ENCODE data around the gene OTOP2. TPM values are rescaled to one million over a fixed set of nuclear protein-coding genes. Genes with fewer than 3 reads are reported as not detected.

The OTOP2 gene
- total RNA-seq, 1 donor from 2014 or later: not detected

DNA sequence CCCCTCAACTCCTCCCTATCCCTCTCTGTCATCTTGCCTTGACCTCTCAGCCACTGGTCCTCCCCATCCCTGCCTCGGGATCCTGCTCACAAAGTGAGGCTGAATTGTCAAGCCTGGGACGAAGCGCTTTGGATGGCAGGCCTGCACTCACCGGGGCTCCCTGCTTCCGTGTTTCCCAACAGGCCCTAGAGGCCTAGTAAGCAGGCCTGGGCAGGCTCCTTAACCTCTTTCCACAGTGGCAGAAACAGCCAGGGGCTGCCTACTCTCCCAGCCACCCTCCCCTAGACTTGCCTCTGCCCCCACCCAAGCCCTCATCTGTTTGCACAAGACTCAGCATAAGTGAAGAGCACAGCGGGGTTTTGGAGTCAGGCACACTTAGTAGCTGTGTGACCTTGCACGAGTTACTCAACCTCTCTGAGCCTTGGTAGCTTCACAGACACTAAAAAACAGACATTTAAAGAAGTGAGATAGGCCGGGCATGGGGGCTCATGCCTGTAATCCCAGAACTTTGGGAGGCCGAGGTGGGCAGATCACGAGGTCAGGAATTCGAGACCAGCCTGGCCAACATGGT lies 25.6 kb upstream of the OTOP2 start:
- H4K20me1 ChIP-seq (ENCODE audit: insufficient read depth, low read length): no peaks in the 10 kb centered on the region
- DNase-seq (ENCODE audit: low read depth): no peak
- H3K79me2 ChIP-seq (ENCODE audit: insufficient read depth, low read length): no peaks in the 10 kb centered on the region
- no peaks in the 10 kb centered on the region for H3K4me1 ChIP-seq (ENCODE audit: insufficient read depth, low read length)
- no peak overlapping the region for H3K4me3 Mint-ChIP-seq (ENCODE audit: unreplicated experiment)
- TF ChIP-seq, protein P1, sequence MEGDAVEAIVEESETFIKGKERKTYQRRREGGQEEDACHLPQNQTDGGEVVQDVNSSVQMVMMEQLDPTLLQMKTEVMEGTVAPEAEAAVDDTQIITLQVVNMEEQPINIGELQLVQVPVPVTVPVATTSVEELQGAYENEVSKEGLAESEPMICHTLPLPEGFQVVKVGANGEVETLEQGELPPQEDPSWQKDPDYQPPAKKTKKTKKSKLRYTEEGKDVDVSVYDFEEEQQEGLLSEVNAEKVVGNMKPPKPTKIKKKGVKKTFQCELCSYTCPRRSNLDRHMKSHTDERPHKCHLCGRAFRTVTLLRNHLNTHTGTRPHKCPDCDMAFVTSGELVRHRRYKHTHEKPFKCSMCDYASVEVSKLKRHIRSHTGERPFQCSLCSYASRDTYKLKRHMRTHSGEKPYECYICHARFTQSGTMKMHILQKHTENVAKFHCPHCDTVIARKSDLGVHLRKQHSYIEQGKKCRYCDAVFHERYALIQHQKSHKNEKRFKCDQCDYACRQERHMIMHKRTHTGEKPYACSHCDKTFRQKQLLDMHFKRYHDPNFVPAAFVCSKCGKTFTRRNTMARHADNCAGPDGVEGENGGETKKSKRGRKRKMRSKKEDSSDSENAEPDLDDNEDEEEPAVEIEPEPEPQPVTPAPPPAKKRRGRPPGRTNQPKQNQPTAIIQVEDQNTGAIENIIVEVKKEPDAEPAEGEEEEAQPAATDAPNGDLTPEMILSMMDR (IDR thresholded peaks at IDR 0.05; ENCODE audit: insufficient read depth, low read depth, low read length): no peak
- no peak for TF ChIP-seq EZH2 (IDR thresholded peaks at IDR 0.05; ENCODE audit: insufficient read depth, low read length)
- no peaks in the 10 kb centered on the region for H3K36me3 ChIP-seq (ENCODE audit: insufficient read depth, low read length)
- no peak overlapping the region for H3K4me2 ChIP-seq (ENCODE audit: low read length)
- no peak overlapping the region for H2AFZ ChIP-seq (ENCODE audit: low read depth, low read length)
- peaks cover 71% of the 10 kb centered on the region for H3K27me3 Mint-ChIP-seq (ENCODE audit: low read depth, unreplicated experiment)
- H3K4me1 Mint-ChIP-seq (ENCODE audit: low read depth, unreplicated experiment): no peaks in the 10 kb centered on the region
- no peaks in the 10 kb centered on the region for H3K36me3 Mint-ChIP-seq (ENCODE audit: low read depth, unreplicated experiment)
- H3K9ac ChIP-seq (ENCODE audit: low read length): no peak overlapping the region
- no peaks in the 10 kb centered on the region for H3K9me3 ChIP-seq (ENCODE audit: insufficient read depth, low read depth, low read length)
- H3K27ac Mint-ChIP-seq (ENCODE audit: unreplicated experiment): no peak overlapping the region
- H3K9me3 Mint-ChIP-seq (ENCODE audit: unreplicated experiment): no peaks in the 10 kb centered on the region
- H3K27me3 ChIP-seq (ENCODE audit: insufficient read depth, low read length): peaks cover 29% of the 10 kb centered on the region
- no peak overlapping the region for H3K4me3 ChIP-seq (ENCODE audit: insufficient read depth, low read depth, low read length)
- no peak overlapping the region for H3K27ac ChIP-seq (ENCODE audit: low read depth, low read length)
- FAIRE-seq: no peak

DNA sequence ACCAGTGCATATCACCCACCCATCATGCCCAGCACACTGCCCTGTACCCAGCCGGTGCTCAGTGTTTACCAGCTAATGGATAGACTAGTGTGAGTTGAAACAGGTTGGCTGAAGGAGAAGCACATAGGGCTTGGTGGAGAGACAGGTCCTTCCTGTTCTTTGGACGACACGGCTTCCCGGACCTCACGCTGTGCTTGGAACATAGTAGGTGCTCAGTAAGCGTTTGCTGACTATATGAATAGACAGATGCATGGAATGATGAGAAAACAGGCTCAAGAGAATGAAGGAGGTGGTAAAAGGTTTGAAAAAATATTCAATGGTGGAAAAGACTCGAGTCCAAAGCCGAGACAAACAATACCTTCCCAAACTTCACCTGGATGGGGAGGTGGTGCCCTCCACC lies 23.9 kb upstream of the OTOP2 start:
- DNase-seq (ENCODE audit: low read depth): no peak
- H3K4me2 ChIP-seq (ENCODE audit: low read length): no peak overlapping the region
- Mint-ChIP-seq H3K9me3 (ENCODE audit: unreplicated experiment) (no peaks in the 10 kb centered on the region), H3K27ac (ENCODE audit: unreplicated experiment) (no peak overlapping the region), H3K4me1 (ENCODE audit: low read depth, unreplicated experiment) (no peaks in the 10 kb centered on the region), H3K27me3 (ENCODE audit: low read depth, unreplicated experiment) (peaks cover 69% of the 10 kb centered on the region), H3K4me3 (ENCODE audit: unreplicated experiment) (no peak overlapping the region), H3K36me3 (ENCODE audit: low read depth, unreplicated experiment) (no peaks in the 10 kb centered on the region)
- H3K4me3 ChIP-seq (ENCODE audit: insufficient read depth, low read depth, low read length): no peak overlapping the region
- H2AFZ ChIP-seq (ENCODE audit: low read depth, low read length): no peak overlapping the region
- H3K27me3 ChIP-seq (ENCODE audit: insufficient read depth, low read length): peaks cover 19% of the 10 kb centered on the region
- no peaks in the 10 kb centered on the region for H3K36me3 ChIP-seq (ENCODE audit: insufficient read depth, low read length)
- no peak for FAIRE-seq
- no peak overlapping the region for H3K27ac ChIP-seq (ENCODE audit: low read depth, low read length)
- H3K79me2 ChIP-seq (ENCODE audit: insufficient read depth, low read length): no peaks in the 10 kb centered on the region
- no peaks in the 10 kb centered on the region for H4K20me1 ChIP-seq (ENCODE audit: insufficient read depth, low read length)
- no peaks in the 10 kb centered on the region for H3K4me1 ChIP-seq (ENCODE audit: insufficient read depth, low read length)
- H3K9ac ChIP-seq (ENCODE audit: low read length): no peak overlapping the region
- TF ChIP-seq, protein P1 (IDR thresholded peaks at IDR 0.05; ENCODE audit: insufficient read depth, low read depth, low read length): no peak
- no peak for TF ChIP-seq EZH2 (IDR thresholded peaks at IDR 0.05; ENCODE audit: insufficient read depth, low read length)
- H3K9me3 ChIP-seq (ENCODE audit: insufficient read depth, low read depth, low read length): no peaks in the 10 kb centered on the region

DNA sequence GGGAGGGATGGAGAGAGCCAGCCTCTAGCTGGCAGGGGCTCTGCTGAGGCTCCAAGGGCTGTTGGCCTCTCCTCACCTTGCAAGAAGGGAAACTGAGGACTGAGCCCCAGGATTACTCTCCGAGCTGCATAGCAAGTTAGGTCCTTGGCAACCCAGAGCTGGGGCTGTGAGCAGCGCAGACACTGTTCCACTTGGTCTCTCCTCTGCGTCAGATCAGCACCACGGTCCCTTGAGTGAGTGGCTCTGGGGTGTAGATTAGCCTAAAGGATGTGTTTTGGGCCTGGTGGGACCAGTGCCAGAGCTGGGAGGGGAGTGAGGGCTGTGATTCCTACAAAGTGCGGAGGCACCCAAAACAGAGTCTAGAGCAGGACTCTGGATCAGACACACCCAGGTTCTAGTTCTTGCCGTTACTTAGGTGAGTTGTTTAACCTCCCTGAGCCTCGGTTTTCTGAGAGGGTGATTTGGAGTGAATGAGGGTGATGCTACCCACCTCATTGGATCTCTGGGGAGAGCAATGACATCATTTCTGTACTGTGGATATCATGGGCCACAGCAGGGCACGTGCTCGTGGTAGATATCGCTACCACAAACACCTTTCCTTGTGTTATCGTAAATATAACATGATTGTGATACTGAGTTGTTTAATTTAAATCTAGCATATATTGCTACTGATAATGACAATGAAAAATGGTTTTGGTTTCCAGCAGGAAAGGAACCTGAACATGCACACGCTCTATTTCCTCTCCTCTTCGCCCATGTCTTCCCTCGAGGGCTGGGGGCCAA lies 22.5 kb upstream of the OTOP2 start:
- no peak overlapping the region for H3K4me3 ChIP-seq (ENCODE audit: insufficient read depth, low read depth, low read length)
- no peaks in the 10 kb centered on the region for H3K36me3 ChIP-seq (ENCODE audit: insufficient read depth, low read length)
- H4K20me1 ChIP-seq (ENCODE audit: insufficient read depth, low read length): no peaks in the 10 kb centered on the region
- no peak for TF ChIP-seq EZH2 (IDR thresholded peaks at IDR 0.05; ENCODE audit: insufficient read depth, low read length)
- TF ChIP-seq, protein P1 (IDR thresholded peaks at IDR 0.05; ENCODE audit: insufficient read depth, low read depth, low read length): no peak
- Mint-ChIP-seq H3K4me3 (ENCODE audit: unreplicated experiment) (no peak overlapping the region), H3K4me1 (ENCODE audit: low read depth, unreplicated experiment) (no peaks in the 10 kb centered on the region), H3K36me3 (ENCODE audit: low read depth, unreplicated experiment) (no peaks in the 10 kb centered on the region), H3K9me3 (ENCODE audit: unreplicated experiment) (peaks cover 6% of the 10 kb centered on the region), H3K27ac (ENCODE audit: unreplicated experiment) (no peak overlapping the region), H3K27me3 (ENCODE audit: low read depth, unreplicated experiment) (peaks cover 59% of the 10 kb centered on the region)
- FAIRE-seq: no peak
- no peak overlapping the region for H3K4me2 ChIP-seq (ENCODE audit: low read length)
- H3K27me3 ChIP-seq (ENCODE audit: insufficient read depth, low read length): peaks cover 11% of the 10 kb centered on the region
- no peaks in the 10 kb centered on the region for H3K4me1 ChIP-seq (ENCODE audit: insufficient read depth, low read length)
- H3K79me2 ChIP-seq (ENCODE audit: insufficient read depth, low read length): no peaks in the 10 kb centered on the region
- no peaks in the 10 kb centered on the region for H3K9me3 ChIP-seq (ENCODE audit: insufficient read depth, low read depth, low read length)
- no peak overlapping the region for H3K27ac ChIP-seq (ENCODE audit: low read depth, low read length)
- H3K9ac ChIP-seq (ENCODE audit: low read length): no peak overlapping the region
- H2AFZ ChIP-seq (ENCODE audit: low read depth, low read length): no peak overlapping the region
- DNase-seq (ENCODE audit: low read depth): no peak
